Chondrocyte (in vitro differentiated cells): ENCODE data around the gene SLC8A2. TPM values are rescaled to one million over a fixed set of nuclear protein-coding genes. Genes with fewer than 3 reads are reported as not detected.

Experiments
- DNase-seq: peaks from one replicate; pipeline ENCODE4 v3.0.0; 2021; ENCODE audit warnings: mixed read lengths, low spot score
- H3K27ac Mint-ChIP-seq: one replicate; pipeline ENCODE4 v1.8.0; 2021; ENCODE audit warnings: mild to moderate bottlenecking, moderate library complexity, mixed read lengths; ENCODE audit not compliant: unreplicated experiment
- H3K27me3 Mint-ChIP-seq: 2 replicates; pipeline ENCODE4 v1.8.0; 2021; ENCODE audit warnings: low read depth, mixed read lengths
- H3K36me3 Mint-ChIP-seq: 2 replicates; pipeline ENCODE4 v1.8.0; 2021; ENCODE audit warnings: low read depth, mixed read lengths
- H3K4me1 Mint-ChIP-seq: 2 replicates; pipeline ENCODE4 v1.8.0; 2021; ENCODE audit warnings: low read depth, mild to moderate bottlenecking, mixed read lengths
- H3K4me3 Mint-ChIP-seq: one replicate; pipeline ENCODE4 v1.8.0; 2021; ENCODE audit warnings: mild to moderate bottlenecking, moderate library complexity, mixed read lengths; ENCODE audit not compliant: unreplicated experiment
- H3K9me3 Mint-ChIP-seq: 2 replicates; pipeline ENCODE4 v1.8.0; 2021; ENCODE audit warnings: low read depth, mixed read lengths
- CTCF ChIP-seq: fragments of 200-600 bp; sonication (generic); IDR thresholded peaks from 2 replicates; pipeline ENCODE4 v1.5.0; 2021; ENCODE audit warnings: antibody characterized with exemption, mild to moderate bottlenecking, moderate library complexity
- total RNA-seq: library from RNA; stranded (reverse); gene quantifications from 3 replicates; pipeline ENCODE4 v1.2.1, GENCODE V29; 2021

Gene SLC8A2
- total RNA-seq, 1 donor from 2014 or later, result 0.42 TPM

- no peak for DNase-seq
- H3K27ac Mint-ChIP-seq, result peak overlapping the region; percentile 99
- H3K27me3 Mint-ChIP-seq, result no peaks in the 10 kb centered on the region
- peaks cover 65% of the 10 kb centered on the region for H3K4me1 Mint-ChIP-seq
- no peaks in the 10 kb centered on the region for H3K9me3 Mint-ChIP-seq
- H3K36me3 Mint-ChIP-seq, result peaks cover 1% of the 10 kb centered on the region
- TF ChIP-seq CTCF, result no peak
- H3K4me3 Mint-ChIP-seq, result no peak overlapping the region
Measured at GRCh38 chr19:47511681-47512080, 40.0 kb upstream of the SLC8A2 start.

GRCh38 chr19:47511128-47511517 is 39.4 kb upstream of the SLC8A2 start:
- Mint-ChIP-seq H3K27me3 (no peaks in the 10 kb centered on the region), H3K4me3 (no peak overlapping the region), H3K4me1 (peaks cover 63% of the 10 kb centered on the region), H3K36me3 (peaks cover 1% of the 10 kb centered on the region), H3K9me3 (no peaks in the 10 kb centered on the region), H3K27ac (peak overlapping the region; percentile 99)
- TF ChIP-seq CTCF, result no peak
- DNase-seq, result no peak

GRCh38 chr19:47510516-47511127 is 38.9 kb upstream of the SLC8A2 start:
- Mint-ChIP-seq H3K27me3 (no peaks in the 10 kb centered on the region), H3K27ac (peak overlapping the region; percentile 70), H3K36me3 (peaks cover 1% of the 10 kb centered on the region), H3K9me3 (no peaks in the 10 kb centered on the region), H3K4me3 (no peak overlapping the region), H3K4me1 (peaks cover 58% of the 10 kb centered on the region)
- no peak for TF ChIP-seq CTCF
- no peak for DNase-seq

- H3K27ac Mint-ChIP-seq, result peak overlapping the region; percentile 70
Measured at GRCh38 chr19:47509973-47510372, 38.3 kb upstream of the SLC8A2 start.

GRCh38 chr19:47509170-47509847 is 37.6 kb upstream of the SLC8A2 start:
- no peak for TF ChIP-seq CTCF
- peaks cover under 1% of the 10 kb centered on the region for H3K36me3 Mint-ChIP-seq
- peak overlapping the region; percentile 46 for H3K4me3 Mint-ChIP-seq
- H3K27me3 Mint-ChIP-seq, result no peaks in the 10 kb centered on the region
- H3K4me1 Mint-ChIP-seq, result peaks cover 51% of the 10 kb centered on the region
- H3K27ac Mint-ChIP-seq, result peak overlapping the region; percentile 71
- DNase-seq, result no peak
- H3K9me3 Mint-ChIP-seq, result no peaks in the 10 kb centered on the region

More at GRCh38 chr19:47509973-47510372, 38.3 kb upstream of the SLC8A2 start:
- no peak for TF ChIP-seq CTCF
- Mint-ChIP-seq H3K4me3 (peak overlapping the region; percentile 46), H3K36me3 (peaks cover 1% of the 10 kb centered on the region), H3K4me1 (peaks cover 56% of the 10 kb centered on the region), H3K27me3 (no peaks in the 10 kb centered on the region), H3K9me3 (no peaks in the 10 kb centered on the region)
- peak; percentile 93 for DNase-seq
